IPS-15b (cell line): Measurements from ENCODE around the gene OTULIN.

Experiments
- H3K27me3 ChIP-seq: one replicate; pipeline ENCODE4 v1.6.1; 2013; ENCODE audit warnings: low read length; ENCODE audit not compliant: control insufficient read depth, insufficient read depth
- H3K36me3 ChIP-seq: one replicate; pipeline ENCODE4 v1.6.1; 2013; ENCODE audit warnings: low read length; ENCODE audit not compliant: control insufficient read depth, insufficient read depth
- H3K4me1 ChIP-seq: one replicate; pipeline ENCODE4 v1.6.1; 2013; ENCODE audit warnings: mild to moderate bottlenecking, low read length; ENCODE audit not compliant: control insufficient read depth, insufficient read depth
- H3K4me3 ChIP-seq: one replicate; pipeline ENCODE4 v1.5.1; 2013; ENCODE audit warnings: low read depth, low read length
- H3K9ac ChIP-seq: one replicate; pipeline ENCODE4 v1.6.1; 2013; ENCODE audit warnings: low read depth, mild to moderate bottlenecking, low read length
- H3K9me3 ChIP-seq: one replicate; pipeline ENCODE4 v1.6.1; 2013; ENCODE audit warnings: mild to moderate bottlenecking, low read length; ENCODE audit not compliant: control insufficient read depth, insufficient read depth

OTULIN gene

DNA sequence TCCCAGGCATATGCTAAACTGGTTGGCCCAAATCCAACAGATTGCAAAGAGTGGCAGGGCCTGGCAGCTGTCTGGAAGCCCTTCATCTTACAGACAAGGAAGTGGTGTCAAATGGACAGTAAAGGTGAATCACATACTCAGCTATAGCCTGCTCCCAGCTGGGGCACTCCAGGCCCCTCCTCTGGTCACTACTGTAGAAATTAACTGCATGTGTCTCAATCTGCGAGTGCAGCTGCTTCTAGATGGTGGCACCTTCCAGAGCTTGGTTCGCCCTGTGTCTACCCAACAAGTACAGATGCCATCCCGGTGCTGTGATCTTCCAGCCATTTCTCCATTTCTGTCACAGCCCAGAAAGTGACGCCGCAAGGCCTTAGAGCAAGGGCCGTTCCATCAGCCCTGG is 50.2 kb downstream of the OTULIN start:
- Histone ChIP-seq H3K9ac (no peak overlapping the region), H3K27me3 (no peaks in the 10 kb centered on the region), H3K4me3 (no peak overlapping the region), H3K9me3 (no peaks in the 10 kb centered on the region), H3K36me3 (peaks cover 30% of the 10 kb centered on the region), H3K4me1 (no peaks in the 10 kb centered on the region)

DNA sequence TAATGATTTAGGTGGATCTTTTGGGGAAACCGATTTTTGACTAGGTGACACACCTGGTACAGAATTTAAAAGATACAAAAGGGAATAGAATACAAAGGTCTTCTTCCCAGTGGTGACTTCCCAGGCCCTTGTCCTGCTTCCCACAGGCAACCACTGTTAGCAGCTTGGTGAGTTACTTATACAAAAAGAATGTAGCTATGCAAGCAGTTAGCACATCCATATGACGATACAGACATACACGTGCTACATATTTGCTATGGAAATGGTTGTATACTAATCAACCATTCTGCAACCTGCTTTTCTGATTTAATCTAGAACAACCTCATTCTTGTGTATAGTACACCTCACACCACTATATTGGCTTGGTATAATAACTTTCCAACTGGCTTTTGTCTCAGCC is 51.0 kb downstream of the OTULIN start:
- Histone ChIP-seq H3K27me3 (no peaks in the 10 kb centered on the region), H3K9me3 (no peaks in the 10 kb centered on the region), H3K4me3 (no peak overlapping the region), H3K36me3 (peaks cover 30% of the 10 kb centered on the region), H3K4me1 (no peaks in the 10 kb centered on the region), H3K9ac (no peak overlapping the region)

DNA sequence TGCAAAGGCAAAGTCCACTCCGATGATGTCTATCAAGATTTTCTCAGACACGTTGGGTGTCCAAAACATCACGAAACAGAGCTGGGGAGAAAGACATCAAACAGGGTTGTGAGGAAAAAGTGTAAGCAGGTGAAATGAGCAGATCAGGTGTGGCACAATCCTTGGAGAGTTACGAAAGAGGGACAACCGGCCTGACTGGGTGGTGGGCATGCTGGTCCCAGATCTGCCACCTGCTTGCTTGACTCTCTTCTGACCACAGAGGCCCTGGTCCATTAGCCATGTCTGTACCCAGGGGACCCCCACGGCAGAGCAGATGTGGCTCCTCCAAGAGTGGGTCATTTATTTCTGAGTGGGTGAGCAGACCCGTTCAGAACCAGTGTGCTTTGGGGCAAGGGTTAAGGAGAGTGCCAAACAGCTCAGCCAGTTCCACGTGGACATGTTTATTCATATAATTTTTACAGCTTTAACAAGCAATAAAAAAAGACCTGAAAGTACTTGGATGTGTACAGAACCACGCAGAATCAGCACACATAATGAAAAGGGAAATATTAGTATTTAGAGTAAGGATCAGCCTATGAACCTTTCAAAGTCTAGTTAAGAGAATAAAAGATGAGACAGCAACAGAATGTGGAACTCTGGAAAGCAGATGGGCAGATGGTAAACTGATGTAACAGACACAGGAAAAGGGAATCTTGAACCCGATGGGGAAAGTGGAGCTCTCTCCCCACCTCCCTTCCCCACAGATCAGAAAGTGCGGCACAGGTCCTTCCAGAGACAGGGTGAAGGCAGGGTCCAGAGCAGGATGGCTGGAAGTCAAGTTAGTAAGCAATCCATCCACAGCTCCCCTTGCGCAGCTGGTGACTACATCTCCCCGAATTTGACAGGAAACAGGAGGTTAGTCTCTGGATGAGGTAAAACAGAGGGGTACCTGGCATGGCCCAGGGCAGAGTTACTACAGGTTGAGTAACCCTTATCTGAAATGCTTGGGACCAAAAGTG is 52.5 kb downstream of the OTULIN start:
- no peak overlapping the region for H3K9ac ChIP-seq
- peaks cover 18% of the 10 kb centered on the region for H3K36me3 ChIP-seq
- H3K4me3 ChIP-seq: no peak overlapping the region
- no peaks in the 10 kb centered on the region for H3K4me1 ChIP-seq
- H3K27me3 ChIP-seq: no peaks in the 10 kb centered on the region
- no peaks in the 10 kb centered on the region for H3K9me3 ChIP-seq

DNA sequence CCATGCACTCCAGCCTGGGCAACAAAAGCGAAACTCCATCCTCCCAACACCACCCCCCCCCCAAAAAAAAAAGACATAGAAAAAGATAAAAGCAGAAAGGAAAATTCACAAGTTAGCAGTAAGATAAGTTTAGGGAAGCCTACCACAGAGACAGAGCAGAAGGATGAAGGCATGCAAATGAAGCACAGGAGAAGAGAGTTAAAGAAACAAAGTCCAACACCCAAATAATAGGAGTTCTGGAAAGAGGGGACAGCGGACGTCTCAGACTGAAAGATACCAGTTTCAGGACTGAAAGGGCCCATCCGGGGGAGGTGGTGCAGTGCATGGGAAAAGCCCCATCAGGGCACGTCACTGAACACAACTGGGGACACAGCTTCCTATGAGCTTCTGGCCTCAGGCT is 54.3 kb downstream of the OTULIN start:
- no peaks in the 10 kb centered on the region for H3K4me1 ChIP-seq
- no peak overlapping the region for H3K4me3 ChIP-seq
- H3K27me3 ChIP-seq: no peaks in the 10 kb centered on the region
- no peaks in the 10 kb centered on the region for H3K9me3 ChIP-seq
- H3K36me3 ChIP-seq: peaks cover 5% of the 10 kb centered on the region
- H3K9ac ChIP-seq: no peak overlapping the region

DNA sequence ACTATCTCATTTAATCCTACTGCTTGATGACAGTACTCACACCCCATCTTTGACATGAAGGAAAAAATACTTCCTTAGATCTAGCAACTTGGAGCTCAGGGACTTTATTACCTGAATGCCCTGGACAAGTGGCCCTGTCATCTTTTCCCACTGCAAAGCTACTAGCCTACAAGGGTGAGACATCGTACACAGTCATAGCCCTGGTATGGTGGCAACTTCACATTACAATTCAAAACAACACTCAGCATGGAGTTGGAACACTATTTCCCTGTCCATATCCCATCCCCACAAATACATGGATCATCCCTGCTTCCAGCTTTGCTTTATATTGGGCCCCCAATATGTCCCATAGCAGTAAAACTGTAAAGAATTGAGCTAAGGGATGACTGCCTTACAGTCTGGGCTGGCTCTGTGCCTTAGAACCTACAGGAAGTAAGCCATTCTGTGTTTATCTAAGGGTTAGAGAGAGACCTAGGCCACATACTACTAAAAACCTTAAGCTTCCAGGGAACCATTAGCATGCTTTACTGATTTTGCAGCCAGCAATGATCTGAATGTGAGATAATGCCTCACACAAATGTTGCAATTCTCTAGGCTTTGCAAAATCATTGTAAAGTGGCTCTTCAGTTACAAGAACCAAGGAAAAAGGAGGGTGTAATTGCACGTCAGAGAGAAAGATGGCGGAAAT is 55.9 kb downstream of the OTULIN start:
- H3K27me3 ChIP-seq: no peaks in the 10 kb centered on the region
- H3K4me3 ChIP-seq: no peak overlapping the region
- no peak overlapping the region for H3K9ac ChIP-seq
- no peaks in the 10 kb centered on the region for H3K36me3 ChIP-seq
- H3K9me3 ChIP-seq: no peaks in the 10 kb centered on the region
- no peaks in the 10 kb centered on the region for H3K4me1 ChIP-seq

DNA sequence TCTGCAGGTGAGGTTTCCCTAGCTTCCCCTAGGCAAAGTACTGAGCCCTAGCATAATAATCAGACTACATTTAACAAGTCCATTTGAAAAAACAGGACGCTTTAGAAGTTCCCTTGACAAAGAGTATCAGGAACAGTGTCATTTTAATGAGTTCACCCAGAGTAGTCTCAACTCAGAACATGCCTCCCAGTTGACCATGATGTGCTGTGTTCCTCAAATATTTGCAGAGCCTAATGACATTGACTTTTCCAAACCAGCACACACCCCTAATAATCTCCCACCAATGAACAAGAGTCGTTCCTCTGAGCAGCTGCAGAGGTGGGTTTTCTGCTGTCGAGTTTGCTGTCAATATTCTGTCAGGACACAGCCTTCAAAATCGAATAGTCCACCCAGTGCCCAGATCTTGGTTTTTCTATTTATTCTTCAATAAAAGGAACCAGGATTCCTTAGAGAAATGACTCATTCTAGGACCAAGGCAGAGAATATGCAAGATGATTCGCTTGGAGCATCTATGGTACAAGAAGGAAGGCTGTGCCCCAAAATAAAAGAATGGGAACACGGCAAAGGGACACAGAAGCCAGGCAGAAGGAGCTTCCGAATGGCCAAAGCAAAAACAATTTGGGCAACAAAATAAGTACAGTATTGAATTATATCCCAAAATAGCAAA is 57.6 kb downstream of the OTULIN start:
- H3K9ac ChIP-seq: no peak overlapping the region
- H3K27me3 ChIP-seq: no peaks in the 10 kb centered on the region
- H3K9me3 ChIP-seq: no peaks in the 10 kb centered on the region
- no peak overlapping the region for H3K4me3 ChIP-seq
- no peaks in the 10 kb centered on the region for H3K4me1 ChIP-seq
- H3K36me3 ChIP-seq: no peaks in the 10 kb centered on the region

DNA sequence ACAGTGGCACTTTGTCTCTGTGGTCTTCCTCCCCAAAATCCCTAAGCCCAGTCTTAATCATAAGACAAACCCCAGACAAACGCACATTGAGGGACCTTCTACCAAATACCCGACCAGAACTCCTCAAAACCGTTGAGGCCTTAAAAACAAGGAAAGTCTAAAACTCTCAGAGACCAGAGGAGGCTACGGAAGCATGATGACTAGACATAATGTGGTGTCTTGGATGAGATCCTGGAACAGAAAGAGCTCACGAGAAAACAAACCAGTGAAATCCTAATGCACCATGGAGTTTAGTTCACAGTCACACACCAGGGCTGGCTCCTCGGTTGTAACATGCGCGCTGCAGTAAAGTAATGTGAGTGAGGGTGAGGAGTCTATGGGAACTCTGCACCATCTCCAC is 58.4 kb downstream of the OTULIN start:
- Histone ChIP-seq H3K27me3 (no peaks in the 10 kb centered on the region), H3K9me3 (no peaks in the 10 kb centered on the region), H3K4me1 (peaks cover 6% of the 10 kb centered on the region), H3K36me3 (no peaks in the 10 kb centered on the region), H3K9ac (no peak overlapping the region), H3K4me3 (no peak overlapping the region)

DNA sequence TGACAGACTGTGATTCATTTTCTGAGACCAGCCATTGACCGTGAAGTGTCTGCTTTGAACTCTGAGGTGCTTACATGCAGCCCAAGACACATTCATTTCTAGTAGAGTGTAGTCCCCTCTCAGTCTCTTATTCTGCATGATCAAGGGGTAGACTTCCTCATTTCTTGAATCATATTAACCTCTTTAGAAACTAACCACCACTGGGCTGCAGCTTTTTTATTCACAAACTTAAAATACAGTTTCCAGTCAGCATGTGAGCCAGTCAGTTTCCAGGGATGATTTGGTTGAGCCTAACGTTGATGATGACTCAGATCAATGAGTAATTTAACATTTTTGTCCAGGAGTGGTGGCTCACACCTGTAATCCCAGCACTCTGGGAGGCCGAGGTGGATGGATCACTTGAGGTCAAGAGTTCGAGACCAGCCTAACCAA is 59.2 kb downstream of the OTULIN start:
- H3K9me3 ChIP-seq: no peaks in the 10 kb centered on the region
- H3K4me3 ChIP-seq: no peak overlapping the region
- no peaks in the 10 kb centered on the region for H3K36me3 ChIP-seq
- no peak overlapping the region for H3K9ac ChIP-seq
- H3K4me1 ChIP-seq: peaks cover 11% of the 10 kb centered on the region
- no peaks in the 10 kb centered on the region for H3K27me3 ChIP-seq

DNA sequence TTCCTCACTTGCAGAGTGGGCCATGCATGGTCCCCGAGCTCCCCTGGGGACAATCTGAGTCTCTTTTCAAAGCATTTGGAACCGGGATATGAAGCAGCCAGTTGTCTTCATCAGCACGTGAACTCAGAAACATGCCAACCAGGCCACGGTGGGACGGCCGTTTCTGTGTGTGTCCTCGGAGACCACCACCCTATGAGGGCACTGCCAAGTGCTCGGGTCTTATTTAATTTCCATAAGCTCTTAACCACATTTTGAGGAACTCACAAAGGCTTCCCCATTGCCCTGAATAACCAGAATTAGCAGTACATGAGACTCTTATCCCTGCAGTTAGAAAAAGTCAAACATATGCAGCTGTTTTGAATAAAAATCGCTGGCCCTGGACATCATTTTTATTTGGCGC is 60.1 kb downstream of the OTULIN start:
- Histone ChIP-seq H3K4me1 (peaks cover 14% of the 10 kb centered on the region), H3K4me3 (no peak overlapping the region), H3K9ac (no peak overlapping the region), H3K9me3 (no peaks in the 10 kb centered on the region), H3K36me3 (no peaks in the 10 kb centered on the region), H3K27me3 (no peaks in the 10 kb centered on the region)

DNA sequence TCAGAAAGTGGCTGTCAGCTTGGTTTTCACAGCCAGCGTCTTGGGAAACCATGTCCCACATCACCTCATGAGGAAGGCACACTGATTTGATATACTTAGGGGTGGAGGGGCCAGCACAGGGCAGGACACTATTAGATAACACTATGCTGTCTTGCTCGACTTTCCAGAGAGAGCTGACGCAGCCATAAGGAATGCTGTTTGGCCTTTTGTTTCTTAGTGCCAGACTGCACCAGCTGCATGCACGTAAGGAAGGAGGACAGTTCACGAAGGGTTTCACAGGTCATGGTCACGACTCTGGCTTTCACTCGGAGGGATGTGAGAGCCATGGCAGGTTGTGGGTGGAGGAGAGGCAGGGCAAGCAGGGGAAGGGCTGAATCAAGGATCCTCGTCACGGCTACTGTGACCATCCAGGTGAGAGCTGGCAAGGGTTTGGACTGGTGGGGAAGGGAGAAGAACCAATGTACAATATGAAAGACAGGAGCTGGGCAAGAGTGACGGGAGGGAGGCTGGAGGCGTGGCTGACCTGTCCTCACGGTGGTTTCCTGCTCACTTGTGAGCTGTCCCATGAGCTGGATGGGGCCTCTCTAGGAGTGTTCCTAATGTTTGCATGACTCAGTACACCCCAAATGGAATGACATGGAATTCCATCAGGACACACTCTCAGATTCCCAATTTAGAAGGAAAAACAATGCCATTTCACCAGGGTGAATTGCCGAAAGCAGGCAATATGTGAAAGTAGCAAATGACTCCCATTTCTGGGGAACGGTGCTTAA is 61.7 kb downstream of the OTULIN start:
- no peak overlapping the region for H3K4me3 ChIP-seq
- H3K4me1 ChIP-seq: peaks cover 14% of the 10 kb centered on the region
- H3K9ac ChIP-seq: no peak overlapping the region
- no peaks in the 10 kb centered on the region for H3K27me3 ChIP-seq
- H3K9me3 ChIP-seq: no peaks in the 10 kb centered on the region
- no peaks in the 10 kb centered on the region for H3K36me3 ChIP-seq

DNA sequence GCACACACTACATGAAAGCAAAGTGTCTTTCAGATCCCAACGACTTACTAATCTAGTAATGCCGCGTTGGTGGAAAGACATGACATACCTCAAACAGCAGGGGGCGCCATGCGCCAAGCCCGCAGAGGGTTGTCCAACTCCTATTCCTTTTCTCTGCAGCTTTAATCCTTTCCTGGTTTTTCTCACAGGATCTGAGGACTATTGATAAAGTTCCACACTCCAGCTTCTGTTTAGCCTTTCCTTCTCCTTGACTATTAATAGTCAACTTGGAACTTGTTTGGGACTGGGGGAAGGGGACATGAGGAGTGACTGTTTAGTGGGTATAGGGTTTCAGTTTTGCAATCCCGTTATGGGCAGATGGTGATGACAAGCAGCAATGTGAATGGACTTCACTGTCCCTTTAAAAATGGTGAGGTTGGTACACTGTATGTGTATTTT is 62.9 kb downstream of the OTULIN start:
- no peaks in the 10 kb centered on the region for H3K9me3 ChIP-seq
- no peak overlapping the region for H3K9ac ChIP-seq
- peaks cover 14% of the 10 kb centered on the region for H3K4me1 ChIP-seq
- no peak overlapping the region for H3K4me3 ChIP-seq
- H3K27me3 ChIP-seq: no peaks in the 10 kb centered on the region
- no peaks in the 10 kb centered on the region for H3K36me3 ChIP-seq
